T-helper 1 cell treated with Interleukin-12 subunit alpha and Interleukin-12 subunit beta and Interleukin-4 antibody, amounts not matched to agents 30 μg/mL and 1 μg/mL, for 36 hours (primary cell): ENCODE data around the gene SLC19A1.

Experiments
- H3K27ac Mint-ChIP-seq: one replicate; pipeline ENCODE4 v1.8.0; 2021; ENCODE audit warnings: mild to moderate bottlenecking, mixed read lengths
- H3K27me3 Mint-ChIP-seq: one replicate; pipeline ENCODE4 v1.8.0; 2021; ENCODE audit warnings: low read depth, mixed read lengths
- H3K36me3 Mint-ChIP-seq: one replicate; pipeline ENCODE4 v1.8.0; 2021; ENCODE audit warnings: low read depth, mixed read lengths
- H3K4me1 Mint-ChIP-seq: one replicate; pipeline ENCODE4 v1.8.0; 2021; ENCODE audit warnings: low read depth, mixed read lengths
- H3K4me3 Mint-ChIP-seq: one replicate; pipeline ENCODE4 v1.8.0; 2021; ENCODE audit warnings: mild to moderate bottlenecking, moderate library complexity, mixed read lengths
- H3K9me3 Mint-ChIP-seq: one replicate; pipeline ENCODE4 v1.8.0; 2021; ENCODE audit warnings: mixed read lengths

Gene SLC19A1

GRCh38 chr21:45498646-45499000, 43.6 kb downstream of the SLC19A1 start:
- H3K27ac Mint-ChIP-seq: no peak overlapping the region
- no peaks in the 10 kb centered on the region for H3K36me3 Mint-ChIP-seq
- H3K9me3 Mint-ChIP-seq: no peaks in the 10 kb centered on the region
- peaks cover 2% of the 10 kb centered on the region for H3K4me1 Mint-ChIP-seq
- H3K27me3 Mint-ChIP-seq: no peaks in the 10 kb centered on the region
- no peak overlapping the region for H3K4me3 Mint-ChIP-seq

DNA sequence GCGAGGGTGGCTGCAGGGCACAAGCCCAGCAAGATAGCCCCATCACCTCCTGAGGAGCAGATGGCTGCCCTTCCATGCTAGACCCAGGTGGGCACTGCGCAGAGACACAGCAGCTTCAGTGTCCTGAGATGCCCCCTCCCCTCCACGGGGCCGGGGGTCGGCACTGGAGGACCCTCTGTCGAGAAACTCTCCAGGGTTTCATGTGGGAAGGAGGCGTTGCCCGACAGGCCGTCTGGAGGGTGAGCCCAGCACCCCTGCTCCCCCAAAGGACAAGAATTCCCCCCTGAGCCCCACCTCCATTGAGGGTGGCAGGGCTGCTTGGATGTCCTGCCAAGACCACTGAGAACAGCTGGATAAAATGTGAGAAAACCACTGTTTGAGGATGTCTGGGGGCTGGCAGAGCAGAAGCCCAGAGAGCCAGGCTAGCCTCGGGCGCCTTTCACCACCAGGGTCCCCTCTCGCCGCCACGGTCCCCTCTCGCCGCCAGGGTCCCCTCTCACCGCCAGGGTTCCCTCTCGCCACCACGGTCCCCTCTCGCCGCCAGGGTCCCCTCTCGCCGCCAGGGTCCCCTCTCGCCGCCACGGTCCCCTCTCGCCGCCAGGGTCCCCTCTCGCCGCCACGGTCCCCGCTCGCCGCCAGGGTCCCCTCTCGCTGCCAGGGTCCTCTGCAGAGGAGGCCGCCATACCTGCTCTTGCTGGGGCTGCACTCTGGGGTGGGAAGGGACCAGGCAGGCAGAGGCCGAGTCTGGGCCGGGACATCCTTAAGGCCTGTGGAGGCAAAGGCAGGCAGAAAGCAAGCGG, 44.2 kb downstream of the SLC19A1 start:
- Mint-ChIP-seq H3K4me3 (no peak overlapping the region), H3K36me3 (no peaks in the 10 kb centered on the region), H3K4me1 (peaks cover 2% of the 10 kb centered on the region), H3K27ac (no peak overlapping the region), H3K27me3 (no peaks in the 10 kb centered on the region), H3K9me3 (no peaks in the 10 kb centered on the region)

DNA sequence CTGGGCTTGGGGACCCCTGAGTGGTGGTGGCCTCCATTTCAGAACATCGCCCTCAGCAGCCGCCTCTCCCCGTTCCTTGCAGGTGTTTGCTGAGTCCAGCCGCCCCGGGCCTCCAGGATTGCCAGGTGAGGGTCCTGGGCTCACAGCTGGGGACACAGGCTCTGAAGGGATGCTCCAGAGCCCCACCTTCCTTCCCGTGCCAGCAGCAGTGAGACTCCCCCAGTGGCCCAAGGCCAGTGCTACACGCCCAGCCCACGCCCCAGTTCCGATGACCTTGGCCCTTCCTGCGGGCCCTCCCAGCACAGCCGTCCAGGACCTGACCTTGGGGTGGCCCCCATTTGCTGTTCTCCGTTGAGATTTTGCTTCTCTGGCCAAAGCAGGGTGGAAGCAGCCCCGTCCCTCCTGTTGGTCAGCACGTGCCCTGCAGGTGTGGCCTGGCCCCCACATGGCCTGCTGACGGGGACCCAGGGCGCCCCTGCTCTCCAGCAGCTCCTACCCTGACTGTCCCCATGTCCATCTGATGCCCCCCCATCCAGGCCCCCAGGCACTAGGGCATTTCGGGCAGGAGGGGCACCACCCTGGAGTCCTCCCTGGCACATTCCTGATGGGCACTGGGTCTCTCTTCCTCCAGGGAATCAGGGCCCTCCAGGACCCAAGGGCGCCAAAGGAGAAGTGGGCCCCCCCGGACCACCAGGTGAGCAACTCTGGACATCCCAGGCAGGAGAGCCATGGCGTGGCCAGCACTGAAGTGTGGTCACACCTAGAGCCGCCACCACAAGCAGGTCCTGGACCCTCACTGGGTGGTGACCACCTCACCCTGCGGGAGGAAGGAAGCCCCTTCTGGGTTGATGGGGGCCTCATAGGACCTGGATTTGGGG, 45.0 kb downstream of the SLC19A1 start:
- Mint-ChIP-seq H3K4me3 (no peak overlapping the region), H3K4me1 (peaks cover 2% of the 10 kb centered on the region), H3K9me3 (no peaks in the 10 kb centered on the region), H3K27me3 (no peaks in the 10 kb centered on the region), H3K36me3 (no peaks in the 10 kb centered on the region), H3K27ac (no peak overlapping the region)

GRCh38 chr21:45496151-45496967, 45.9 kb downstream of the SLC19A1 start:
- no peak overlapping the region for H3K27ac Mint-ChIP-seq
- no peaks in the 10 kb centered on the region for H3K9me3 Mint-ChIP-seq
- no peak overlapping the region for H3K4me3 Mint-ChIP-seq
- H3K27me3 Mint-ChIP-seq: no peaks in the 10 kb centered on the region
- H3K4me1 Mint-ChIP-seq: peaks cover 2% of the 10 kb centered on the region
- no peaks in the 10 kb centered on the region for H3K36me3 Mint-ChIP-seq

DNA sequence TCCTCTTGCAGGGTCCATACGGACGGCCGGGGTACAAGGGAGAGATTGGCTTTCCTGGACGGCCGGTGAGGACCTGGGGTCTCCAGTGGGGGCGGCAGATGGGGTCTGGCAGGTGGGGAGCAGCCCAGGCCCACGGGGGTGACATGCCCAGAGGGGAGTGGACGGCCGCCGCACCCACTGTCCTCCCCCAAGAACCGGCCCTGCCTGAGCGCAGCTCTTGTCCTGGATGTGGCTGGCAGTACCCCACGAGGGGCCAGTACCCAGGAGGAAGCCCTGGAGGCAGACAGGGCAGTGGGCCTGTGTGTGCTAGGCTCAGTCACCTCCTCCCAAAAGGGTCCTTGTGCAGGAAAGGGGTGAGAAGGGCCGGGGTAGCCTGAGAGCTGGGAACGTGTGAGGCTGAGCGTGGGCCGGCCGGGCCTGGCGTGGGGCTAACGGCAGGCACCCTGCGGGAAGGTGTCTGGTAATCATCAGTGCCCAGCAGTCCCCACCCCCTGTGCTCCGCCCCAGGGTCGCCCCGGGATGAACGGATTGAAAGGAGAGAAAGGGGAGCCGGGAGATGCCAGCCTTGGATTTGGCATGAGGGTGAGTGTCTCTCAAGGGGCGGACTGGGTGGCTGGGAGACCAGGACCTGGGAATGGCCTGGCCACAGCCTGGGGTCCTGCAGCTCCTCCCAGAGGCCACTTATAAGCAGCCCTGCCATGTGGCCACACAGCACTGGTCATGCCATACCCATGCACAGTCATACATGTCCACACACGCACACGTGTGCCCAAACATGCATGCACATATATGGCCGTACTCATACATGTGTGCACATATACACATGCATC, 47.2 kb downstream of the SLC19A1 start:
- no peaks in the 10 kb centered on the region for H3K27me3 Mint-ChIP-seq
- no peaks in the 10 kb centered on the region for H3K9me3 Mint-ChIP-seq
- no peak overlapping the region for H3K4me3 Mint-ChIP-seq
- H3K4me1 Mint-ChIP-seq: peaks cover 2% of the 10 kb centered on the region
- no peaks in the 10 kb centered on the region for H3K36me3 Mint-ChIP-seq
- no peak overlapping the region for H3K27ac Mint-ChIP-seq

GRCh38 chr21:45494135-45494850, 47.9 kb downstream of the SLC19A1 start:
- Mint-ChIP-seq H3K27me3 (no peaks in the 10 kb centered on the region), H3K4me1 (no peaks in the 10 kb centered on the region), H3K9me3 (no peaks in the 10 kb centered on the region), H3K4me3 (no peak overlapping the region), H3K36me3 (no peaks in the 10 kb centered on the region), H3K27ac (no peak overlapping the region)

GRCh38 chr21:45493401-45494001, 48.7 kb downstream of the SLC19A1 start:
- no peaks in the 10 kb centered on the region for H3K36me3 Mint-ChIP-seq
- H3K4me1 Mint-ChIP-seq: no peaks in the 10 kb centered on the region
- no peak overlapping the region for H3K4me3 Mint-ChIP-seq
- H3K27me3 Mint-ChIP-seq: no peaks in the 10 kb centered on the region
- no peak overlapping the region for H3K27ac Mint-ChIP-seq
- H3K9me3 Mint-ChIP-seq: no peaks in the 10 kb centered on the region

- no peaks in the 10 kb centered on the region for H3K4me1 Mint-ChIP-seq
- H3K27ac Mint-ChIP-seq: no peak overlapping the region
- no peak overlapping the region for H3K4me3 Mint-ChIP-seq
- no peaks in the 10 kb centered on the region for H3K27me3 Mint-ChIP-seq
- H3K36me3 Mint-ChIP-seq: no peaks in the 10 kb centered on the region
- no peaks in the 10 kb centered on the region for H3K9me3 Mint-ChIP-seq
Observed at GRCh38 chr21:45492765-45493164, 49.5 kb downstream of the SLC19A1 start.

GRCh38 chr21:45491623-45492022, 50.6 kb downstream of the SLC19A1 start:
- no peak overlapping the region for H3K27ac Mint-ChIP-seq
- no peaks in the 10 kb centered on the region for H3K36me3 Mint-ChIP-seq
- no peaks in the 10 kb centered on the region for H3K27me3 Mint-ChIP-seq
- no peaks in the 10 kb centered on the region for H3K9me3 Mint-ChIP-seq
- H3K4me1 Mint-ChIP-seq: no peaks in the 10 kb centered on the region
- H3K4me3 Mint-ChIP-seq: no peak overlapping the region

- Mint-ChIP-seq H3K9me3 (no peaks in the 10 kb centered on the region), H3K27ac (no peak overlapping the region), H3K36me3 (no peaks in the 10 kb centered on the region), H3K4me1 (no peaks in the 10 kb centered on the region), H3K27me3 (no peaks in the 10 kb centered on the region), H3K4me3 (no peak overlapping the region)
Observed at GRCh38 chr21:45491056-45491455, 51.2 kb downstream of the SLC19A1 start.

DNA sequence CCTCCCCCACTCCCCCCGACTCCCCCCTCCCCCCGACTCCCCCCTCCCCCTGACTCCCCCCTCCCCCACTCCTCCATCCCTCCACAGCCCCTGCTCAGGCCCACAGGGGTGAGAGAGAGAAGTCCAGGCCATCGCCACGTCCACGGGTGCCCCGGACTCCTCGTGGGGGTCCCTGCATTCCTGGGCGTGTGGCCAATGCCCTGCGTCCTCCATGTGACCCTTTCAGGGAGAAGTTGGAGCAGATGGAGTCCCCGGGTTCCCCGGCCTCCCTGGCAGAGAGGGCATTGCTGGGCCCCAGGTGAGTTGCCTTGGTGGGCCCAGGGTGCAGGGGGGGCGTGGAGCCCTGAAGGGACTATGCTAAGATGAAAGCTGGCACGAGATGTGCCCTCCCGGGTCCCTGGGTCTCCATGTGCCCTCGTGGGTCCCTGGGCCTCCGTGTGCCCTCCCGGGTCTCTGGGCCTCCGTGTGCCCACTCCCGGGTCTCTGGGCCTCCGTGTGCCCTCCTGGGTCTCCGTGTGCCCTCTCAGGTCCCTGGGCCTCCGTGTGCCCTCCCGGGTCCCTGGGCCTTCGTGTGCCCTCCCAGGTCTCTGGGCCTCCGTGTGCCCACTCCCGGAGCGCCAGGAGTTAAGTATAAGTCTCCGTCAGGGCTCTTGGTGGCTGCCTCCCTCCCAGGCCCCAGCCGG, 52.0 kb downstream of the SLC19A1 start:
- no peaks in the 10 kb centered on the region for H3K9me3 Mint-ChIP-seq
- no peak overlapping the region for H3K4me3 Mint-ChIP-seq
- no peaks in the 10 kb centered on the region for H3K36me3 Mint-ChIP-seq
- no peak overlapping the region for H3K27ac Mint-ChIP-seq
- no peaks in the 10 kb centered on the region for H3K27me3 Mint-ChIP-seq
- H3K4me1 Mint-ChIP-seq: no peaks in the 10 kb centered on the region

GRCh38 chr21:45489722-45489982, 52.6 kb downstream of the SLC19A1 start:
- no peak overlapping the region for H3K27ac Mint-ChIP-seq
- H3K4me3 Mint-ChIP-seq: no peak overlapping the region
- H3K4me1 Mint-ChIP-seq: no peaks in the 10 kb centered on the region
- no peaks in the 10 kb centered on the region for H3K36me3 Mint-ChIP-seq
- no peaks in the 10 kb centered on the region for H3K27me3 Mint-ChIP-seq
- H3K9me3 Mint-ChIP-seq: no peaks in the 10 kb centered on the region
